ENCODE results near the gene JAK1. TPM values are rescaled to one million over a fixed set of nuclear protein-coding genes. Genes with fewer than 3 reads are reported as not detected.

Gene JAK1
- total and polyA plus RNA-seq, 9 of the 15 experiments (the other 6 are each of a cell fraction or from before 2014, with no cell fraction given), result 9.7 to 44.1 (median 42.5) TPM

DNA sequence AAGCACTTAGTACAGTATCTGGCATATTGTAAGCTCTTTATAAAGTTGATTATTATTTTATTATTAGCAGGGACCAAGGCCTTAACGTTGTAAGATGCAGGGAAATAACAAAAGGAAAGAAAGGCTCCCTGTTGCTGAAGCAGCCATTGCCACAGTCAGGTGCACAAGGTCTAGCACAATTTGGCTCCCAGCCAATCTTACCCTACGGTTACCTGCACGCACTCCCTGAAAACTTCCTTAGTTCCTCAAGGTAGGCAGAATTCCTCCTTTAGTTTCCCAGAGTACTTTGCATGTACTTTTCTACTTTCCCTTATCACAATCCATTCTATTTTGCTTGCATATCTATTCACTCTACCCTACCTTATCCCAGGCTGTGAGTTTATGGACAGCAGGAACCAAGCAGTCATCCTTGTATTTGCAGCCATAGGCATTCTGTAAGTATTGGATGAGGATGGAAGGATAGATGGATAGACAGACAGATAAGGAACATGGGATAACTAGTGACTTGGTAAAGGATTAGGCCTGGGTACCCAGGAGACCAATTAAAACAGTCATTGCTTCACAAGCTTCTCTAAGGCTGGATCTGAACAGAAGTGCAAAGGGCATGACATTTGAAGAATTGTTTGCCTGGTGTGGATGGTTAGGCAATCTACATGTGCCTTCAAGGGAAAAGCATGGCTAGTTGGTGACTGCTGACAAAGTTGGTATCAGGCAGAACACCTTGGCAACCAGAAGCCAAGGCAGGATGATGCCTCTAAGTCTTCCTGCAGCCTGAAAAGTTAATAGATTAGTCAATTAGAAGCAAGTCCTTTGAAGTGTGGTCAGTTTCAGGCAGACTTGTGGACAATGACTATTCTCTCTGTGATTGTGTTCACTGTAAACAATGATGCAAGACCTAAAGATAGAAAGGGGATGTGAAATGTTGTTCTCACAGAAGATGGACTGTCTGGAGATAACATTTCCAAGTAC, 20.8 kb upstream of the JAK1 start:
- Histone ChIP-seq H3K79me2 (ENCODE audit: control insufficient read depth, insufficient read depth, low read length) (no peaks in the 10 kb centered on the region), H3K4me3 (no peak overlapping the region), H3K9ac (ENCODE audit: insufficient read depth in 1 of 2, low read depth in 2 of 2, low read length in 2 of 2) (no peak overlapping the region), H3K27ac (ENCODE audit: extremely low read depth, low read depth, low read length) (no peak overlapping the region), H3K4me1 (replicated peaks in 1 of 2; ENCODE audit: control insufficient read depth in 2 of 2, insufficient read depth in 2 of 2, low read length in 2 of 2) (peaks cover 0 to 3% of the 10 kb centered on the region in 2 experiments; a peak in 2 of 5 replicates), H3K9me3 (replicated peaks; ENCODE audit: control insufficient read depth, insufficient read depth, low read depth, low read length) (no peaks in the 10 kb centered on the region), H3K27me3 (ENCODE audit: control insufficient read depth in 2 of 2, insufficient read depth in 2 of 2, low read length in 2 of 2) (no peaks in the 10 kb centered on the region), H3K9me1 (ENCODE audit: control insufficient read depth, insufficient read depth, low read length) (no peaks in the 10 kb centered on the region), H2AFZ (ENCODE audit: low read depth, low read length) (no peak overlapping the region), H3K4me2 (ENCODE audit: insufficient read depth, low read length) (no peak overlapping the region), H3K36me3 (ENCODE audit: control insufficient read depth, insufficient read depth, low read length) (no peaks in the 10 kb centered on the region), H4K20me1 (replicated peaks; ENCODE audit: control insufficient read depth, insufficient read depth, low read length) (no peaks in the 10 kb centered on the region)
- in situ Hi-C loops (cut with MboI) (no loop called here), intact Hi-C loops (cut with micrococcal nuclease) (no loop called here)
- peak; percentile 38; the same call in 2 of the 3 replicates for ATAC-seq
- no TSS peak for BruUV-seq (replicated peaks)
- POLR2A ChIA-PET, result interaction anchor here (0.6 to 0.9 kb wide), 2 partner anchors 25 to 337 kb away, joined by 3 read pairs; no protein-coding TSS in a partner anchor
- peak; percentile 42 for FAIRE-seq
- WGBS (ENCODE audit: insufficient coverage, low coverage, missing lambda C conversion rate), result 45% methylated on average over 3 of the region's 3 CpGs
- no peak for DNase-seq (ENCODE audit: extremely low read depth in 1 of 4, low spot score in 3 of 4)
- CTCF ChIA-PET (ENCODE audit: low intra/inter-chr PET ratio), result no interaction called here
- TF ChIP-seq TAL1 (IDR thresholded peaks at IDR 0.05), result no peak
- TF ChIP-seq ZNF217 (CRISPR knock-in tag; IDR thresholded peaks at IDR 0.05), result no peak
- TF ChIP-seq ZNF232 (CRISPR knock-in tag; IDR thresholded peaks at IDR 0.05), result no peak
- TF ChIP-seq LEF1 (IDR thresholded peaks at IDR 0.05), result peak; percentile 59; the same call in 1 of the 2 replicates
- TF ChIP-seq, protein P1, sequence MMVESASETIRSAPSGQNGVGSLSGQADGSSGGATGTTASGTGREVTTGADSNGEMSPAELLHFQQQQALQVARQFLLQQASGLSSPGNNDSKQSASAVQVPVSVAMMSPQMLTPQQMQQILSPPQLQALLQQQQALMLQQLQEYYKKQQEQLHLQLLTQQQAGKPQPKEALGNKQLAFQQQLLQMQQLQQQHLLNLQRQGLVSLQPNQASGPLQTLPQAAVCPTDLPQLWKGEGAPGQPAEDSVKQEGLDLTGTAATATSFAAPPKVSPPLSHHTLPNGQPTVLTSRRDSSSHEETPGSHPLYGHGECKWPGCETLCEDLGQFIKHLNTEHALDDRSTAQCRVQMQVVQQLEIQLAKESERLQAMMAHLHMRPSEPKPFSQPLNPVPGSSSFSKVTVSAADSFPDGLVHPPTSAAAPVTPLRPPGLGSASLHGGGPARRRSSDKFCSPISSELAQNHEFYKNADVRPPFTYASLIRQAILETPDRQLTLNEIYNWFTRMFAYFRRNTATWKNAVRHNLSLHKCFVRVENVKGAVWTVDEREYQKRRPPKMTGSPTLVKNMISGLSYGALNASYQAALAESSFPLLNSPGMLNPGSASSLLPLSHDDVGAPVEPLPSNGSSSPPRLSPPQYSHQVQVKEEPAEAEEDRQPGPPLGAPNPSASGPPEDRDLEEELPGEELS (CRISPR knock-in tag; IDR thresholded peaks at IDR 0.05; ENCODE audit: borderline replicate concordance), result no peak
- peak; percentile 89 for TF ChIP-seq NFIC (IDR thresholded peaks at IDR 0.05)
- TF ChIP-seq CC2D1A (IDR thresholded peaks at IDR 0.05), result no peak
- peak; percentile 60; the same call in 1 of the 2 replicates for TF ChIP-seq JUND (IDR thresholded peaks at IDR 0.05; ENCODE audit: borderline replicate concordance, low read depth, low read length)
- peak; percentile 76; the same call in 2 of the 3 replicates for TF ChIP-seq JUND (tag; IDR thresholded peaks at IDR 0.05; ENCODE audit: borderline replicate concordance, low read depth, low read length)
- 0 out of 2 replicates have a peak, but pooled peaks have one; percentile 64 for TF ChIP-seq FOXP1 (CRISPR knock-in tag; IDR thresholded peaks at IDR 0.05)
- no peak for TF ChIP-seq RAD21 (CRISPR knock-in tag; conservative IDR thresholded peaks at IDR 0.05 in 1 of 2, IDR thresholded peaks at IDR 0.05 in 1 of 2)
- TF ChIP-seq, protein P2, sequence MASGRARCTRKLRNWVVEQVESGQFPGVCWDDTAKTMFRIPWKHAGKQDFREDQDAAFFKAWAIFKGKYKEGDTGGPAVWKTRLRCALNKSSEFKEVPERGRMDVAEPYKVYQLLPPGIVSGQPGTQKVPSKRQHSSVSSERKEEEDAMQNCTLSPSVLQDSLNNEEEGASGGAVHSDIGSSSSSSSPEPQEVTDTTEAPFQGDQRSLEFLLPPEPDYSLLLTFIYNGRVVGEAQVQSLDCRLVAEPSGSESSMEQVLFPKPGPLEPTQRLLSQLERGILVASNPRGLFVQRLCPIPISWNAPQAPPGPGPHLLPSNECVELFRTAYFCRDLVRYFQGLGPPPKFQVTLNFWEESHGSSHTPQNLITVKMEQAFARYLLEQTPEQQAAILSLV (tag; IDR thresholded peaks at IDR 0.05), result 0 out of 2 replicates have a peak, but pooled peaks have one; percentile 19
- 0 out of 2 replicates have a peak, but pooled peaks have one; percentile 3 for TF ChIP-seq MAFK (IDR thresholded peaks at IDR 0.05; ENCODE audit: low read length)
- TF ChIP-seq, protein P3, sequence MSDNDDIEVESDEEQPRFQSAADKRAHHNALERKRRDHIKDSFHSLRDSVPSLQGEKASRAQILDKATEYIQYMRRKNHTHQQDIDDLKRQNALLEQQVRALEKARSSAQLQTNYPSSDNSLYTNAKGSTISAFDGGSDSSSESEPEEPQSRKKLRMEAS (CRISPR knock-in tag; IDR thresholded peaks at IDR 0.05), result peak; percentile 35; the same call in 1 of the 2 replicates
- TF ChIP-seq NFIX (CRISPR knock-in tag; IDR thresholded peaks at IDR 0.05; ENCODE audit: low read depth), result 0 out of 2 replicates have a peak, but pooled peaks have one; percentile 37
- TF ChIP-seq CREB1 (IDR thresholded peaks at IDR 0.05), result no peak
- TF ChIP-seq CREB1 (CRISPR knock-in tag; IDR thresholded peaks at IDR 0.05), result no peak
- no peak for TF ChIP-seq PCBP2 (IDR thresholded peaks at IDR 0.05; ENCODE audit: low read depth, low read length, poor library complexity, severe bottlenecking)
- TF ChIP-seq TAF7 (tag; IDR thresholded peaks at IDR 0.05), result no peak

Measured in K562 (cell line).